ENCODE data around the gene HLA-DPA1. TPM values are rescaled to one million over a fixed set of nuclear protein-coding genes. Genes with fewer than 3 reads are reported as not detected.
A peak's percentile ranks its signal among the peaks of the same experiment; 100 is the strongest.
"Not testable (repeated sequence)": the region's sequence is repeated elsewhere in the genome, so short reads cannot be mapped to it uniquely, and the experiment has no call there.

HLA-DPA1 gene
- total RNA-seq, 2 donors from 2014 or later, result 141 to 148 TPM

DNA sequence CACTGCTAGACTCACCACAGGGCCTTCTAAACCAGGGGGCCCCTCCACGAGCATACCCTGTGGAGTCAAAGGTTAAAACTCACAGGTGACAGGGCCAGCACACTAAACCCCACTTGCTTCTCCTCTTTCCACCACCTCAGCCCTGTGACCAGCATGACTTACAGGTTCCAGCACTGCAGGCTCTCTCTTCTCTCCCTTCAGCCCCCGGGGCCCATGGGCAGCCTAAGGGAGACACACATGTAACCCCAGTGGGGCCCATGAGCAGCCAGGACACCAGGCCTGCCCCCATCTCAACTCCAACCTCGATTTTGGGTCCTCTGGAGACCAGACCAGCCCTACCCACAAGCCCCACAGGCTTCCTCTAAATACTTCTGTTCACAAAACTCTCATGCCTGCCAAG is 30.3 kb upstream of the HLA-DPA1 start:
- no peaks in the 10 kb centered on the region for H3K4me1 ChIP-seq (ENCODE audit: control insufficient read depth in 1 of 2, low read depth in 2 of 2)
- H3K9me3 ChIP-seq, result no peaks in the 10 kb centered on the region
- no peak overlapping the region for H3K27ac ChIP-seq
- TF ChIP-seq, protein P1, sequence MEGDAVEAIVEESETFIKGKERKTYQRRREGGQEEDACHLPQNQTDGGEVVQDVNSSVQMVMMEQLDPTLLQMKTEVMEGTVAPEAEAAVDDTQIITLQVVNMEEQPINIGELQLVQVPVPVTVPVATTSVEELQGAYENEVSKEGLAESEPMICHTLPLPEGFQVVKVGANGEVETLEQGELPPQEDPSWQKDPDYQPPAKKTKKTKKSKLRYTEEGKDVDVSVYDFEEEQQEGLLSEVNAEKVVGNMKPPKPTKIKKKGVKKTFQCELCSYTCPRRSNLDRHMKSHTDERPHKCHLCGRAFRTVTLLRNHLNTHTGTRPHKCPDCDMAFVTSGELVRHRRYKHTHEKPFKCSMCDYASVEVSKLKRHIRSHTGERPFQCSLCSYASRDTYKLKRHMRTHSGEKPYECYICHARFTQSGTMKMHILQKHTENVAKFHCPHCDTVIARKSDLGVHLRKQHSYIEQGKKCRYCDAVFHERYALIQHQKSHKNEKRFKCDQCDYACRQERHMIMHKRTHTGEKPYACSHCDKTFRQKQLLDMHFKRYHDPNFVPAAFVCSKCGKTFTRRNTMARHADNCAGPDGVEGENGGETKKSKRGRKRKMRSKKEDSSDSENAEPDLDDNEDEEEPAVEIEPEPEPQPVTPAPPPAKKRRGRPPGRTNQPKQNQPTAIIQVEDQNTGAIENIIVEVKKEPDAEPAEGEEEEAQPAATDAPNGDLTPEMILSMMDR (IDR thresholded peaks at IDR 0.05), result no peak
- ATAC-seq (ENCODE audit: insufficient number of reproducible peaks, low FRiP score, low read depth) (no peak), DNase-seq (ENCODE audit: low spot score) (no peak)
- H3K36me3 ChIP-seq, result no peaks in the 10 kb centered on the region
- H3K4me3 ChIP-seq, result no peak overlapping the region
- peaks cover 5% of the 10 kb centered on the region for H3K27me3 ChIP-seq (replicated peaks; ENCODE audit: insufficient read depth)

DNA sequence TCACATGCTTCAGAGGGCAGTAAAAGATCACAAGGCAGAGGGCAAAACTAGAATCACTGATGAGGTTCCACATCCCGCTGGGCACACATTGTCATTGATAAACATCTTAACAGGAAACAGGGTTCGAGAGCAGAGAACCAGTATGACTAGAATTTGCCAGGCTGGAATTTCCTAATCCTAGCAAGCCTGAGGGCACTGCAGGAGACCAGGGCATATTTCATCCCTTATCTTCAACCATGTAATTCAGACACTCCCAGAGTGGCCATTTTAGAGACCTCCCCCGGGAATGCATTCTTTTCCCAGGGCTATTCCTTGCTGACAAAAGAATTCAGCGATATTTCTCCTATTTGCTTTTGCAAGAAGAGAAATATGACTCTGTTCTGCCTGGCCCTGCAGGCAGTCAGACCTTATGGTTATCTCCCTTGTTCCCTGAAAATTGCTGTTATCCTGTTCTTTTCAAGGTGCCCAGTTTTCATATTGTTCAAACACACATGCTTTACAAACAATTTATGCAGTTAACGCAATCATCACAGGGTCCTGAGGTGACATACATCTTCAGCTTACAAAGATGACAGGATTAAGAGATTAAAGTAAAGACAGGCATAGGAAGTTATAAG is 27.8 kb upstream of the HLA-DPA1 start:
- H3K4me3 ChIP-seq; H3K9me3 ChIP-seq; DNase-seq (ENCODE audit: low spot score); ATAC-seq (ENCODE audit: insufficient number of reproducible peaks, low FRiP score, low read depth); H3K27me3 ChIP-seq (replicated peaks; ENCODE audit: insufficient read depth); H3K36me3 ChIP-seq; H3K4me1 ChIP-seq (ENCODE audit: control insufficient read depth in 1 of 2, low read depth in 2 of 2); H3K27ac ChIP-seq: not testable (repeated sequence)

DNA sequence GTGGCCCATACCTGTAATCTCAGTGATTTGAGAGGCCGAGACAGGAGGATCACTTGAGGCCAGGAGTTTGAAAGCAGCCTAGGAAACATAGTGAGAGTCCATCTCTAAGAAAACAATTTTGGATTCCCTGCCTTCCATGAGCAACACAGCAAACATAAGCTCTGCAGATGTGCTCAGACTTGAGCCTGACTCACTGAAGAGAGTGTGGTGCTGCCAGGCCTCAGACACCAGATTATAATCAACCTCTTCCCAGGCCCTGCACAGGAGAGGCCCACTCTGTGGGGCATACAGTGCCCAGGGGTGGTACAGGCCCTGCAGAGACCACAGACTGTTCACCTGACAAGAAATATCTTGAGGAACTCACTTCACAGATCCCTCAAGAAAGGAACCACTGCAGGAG is 22.2 kb upstream of the HLA-DPA1 start:
- H3K4me1 ChIP-seq (ENCODE audit: control insufficient read depth in 1 of 2, low read depth in 2 of 2), result no peaks in the 10 kb centered on the region
- no peak for ATAC-seq (ENCODE audit: insufficient number of reproducible peaks, low FRiP score, low read depth)
- TF ChIP-seq, protein P1 (IDR thresholded peaks at IDR 0.05), result no peak
- no peak overlapping the region for H3K27ac ChIP-seq
- H3K9me3 ChIP-seq, result no peaks in the 10 kb centered on the region
- H3K36me3 ChIP-seq, result no peaks in the 10 kb centered on the region
- H3K27me3 ChIP-seq (replicated peaks; ENCODE audit: insufficient read depth), result no peaks in the 10 kb centered on the region
- H3K4me3 ChIP-seq, result no peak overlapping the region
- no peak for DNase-seq (ENCODE audit: low spot score)

DNA sequence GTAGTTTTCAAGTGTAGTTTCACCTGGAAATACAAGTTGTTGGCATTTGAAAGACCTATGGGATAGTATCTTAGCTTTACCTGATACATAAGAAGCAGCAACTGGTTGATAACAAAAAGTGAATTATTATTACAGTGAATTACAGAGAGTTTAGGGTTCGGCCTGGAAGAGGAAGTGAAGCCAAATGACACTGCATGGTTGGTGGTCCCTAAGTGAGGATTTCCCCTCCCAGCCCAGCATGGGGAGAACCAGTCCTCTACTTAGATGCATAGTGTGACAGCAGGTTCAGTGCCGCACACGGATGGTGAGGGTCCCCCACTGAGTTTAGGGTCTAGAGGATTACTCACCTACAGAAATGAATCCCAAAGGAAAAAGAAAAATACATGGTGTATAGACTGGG is 20.4 kb upstream of the HLA-DPA1 start:
- Histone ChIP-seq H3K27me3 (replicated peaks; ENCODE audit: insufficient read depth) (no peaks in the 10 kb centered on the region), H3K9me3 (no peaks in the 10 kb centered on the region), H3K27ac (no peak overlapping the region), H3K4me1 (ENCODE audit: control insufficient read depth in 1 of 2, low read depth in 2 of 2) (no peaks in the 10 kb centered on the region), H3K36me3 (no peaks in the 10 kb centered on the region), H3K4me3 (no peak overlapping the region)
- TF ChIP-seq, protein P1 (IDR thresholded peaks at IDR 0.05), result no peak
- no peak for ATAC-seq (ENCODE audit: insufficient number of reproducible peaks, low FRiP score, low read depth)
- DNase-seq (ENCODE audit: low spot score), result no peak

DNA sequence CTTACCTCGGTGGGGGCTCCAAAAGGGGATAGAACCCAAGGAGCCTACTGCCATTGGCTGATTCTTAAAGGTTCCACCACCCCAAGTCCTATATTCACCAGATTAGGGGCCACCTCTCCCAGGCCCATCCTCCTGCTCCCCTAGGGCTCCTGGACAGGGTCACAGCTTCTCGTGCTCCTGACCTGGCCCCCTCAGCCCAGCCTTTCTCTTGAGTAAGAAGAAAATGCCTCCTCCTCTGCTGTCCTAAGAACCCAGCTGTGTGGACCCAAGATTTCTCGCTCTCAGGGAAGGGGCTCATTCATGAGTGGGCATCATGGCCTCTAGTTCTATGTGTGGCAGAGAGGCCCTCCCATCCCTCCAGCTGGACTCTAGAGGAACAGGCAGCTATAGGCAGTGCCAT is 18.9 kb upstream of the HLA-DPA1 start:
- ATAC-seq (ENCODE audit: insufficient number of reproducible peaks, low FRiP score, low read depth) (no peak), DNase-seq (ENCODE audit: low spot score) (no peak)
- TF ChIP-seq, protein P1 (IDR thresholded peaks at IDR 0.05), result no peak
- Histone ChIP-seq H3K27ac (no peak overlapping the region), H3K36me3 (no peaks in the 10 kb centered on the region), H3K9me3 (no peaks in the 10 kb centered on the region), H3K4me3 (no peak overlapping the region), H3K27me3 (replicated peaks; ENCODE audit: insufficient read depth) (no peaks in the 10 kb centered on the region), H3K4me1 (ENCODE audit: control insufficient read depth in 1 of 2, low read depth in 2 of 2) (no peaks in the 10 kb centered on the region)

DNA sequence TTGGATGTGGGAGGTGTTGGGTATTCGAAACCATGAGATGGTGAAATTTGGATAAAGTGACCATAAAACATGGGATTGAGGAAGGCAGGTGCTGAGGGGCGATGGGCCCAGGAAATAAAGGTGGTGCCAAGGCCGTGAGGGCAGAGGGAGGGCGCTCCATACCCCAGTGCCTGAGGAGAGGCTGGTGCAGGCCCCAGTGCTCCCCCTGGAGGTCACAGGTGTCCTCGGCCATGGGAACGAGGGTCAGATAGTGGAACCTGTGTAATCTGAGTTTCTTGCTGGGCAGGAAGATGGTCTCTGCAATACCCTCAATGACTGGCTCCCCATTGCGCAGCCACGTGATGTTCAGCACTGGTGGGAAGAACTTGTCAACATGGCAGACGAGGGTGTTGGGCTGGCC is 18.5 kb upstream of the HLA-DPA1 start:
- Histone ChIP-seq H3K27ac (no peak overlapping the region), H3K27me3 (replicated peaks; ENCODE audit: insufficient read depth) (no peaks in the 10 kb centered on the region), H3K4me1 (ENCODE audit: control insufficient read depth in 1 of 2, low read depth in 2 of 2) (no peaks in the 10 kb centered on the region), H3K9me3 (no peaks in the 10 kb centered on the region), H3K4me3 (no peak overlapping the region), H3K36me3 (no peaks in the 10 kb centered on the region)
- TF ChIP-seq, protein P1 (IDR thresholded peaks at IDR 0.05), result peak; percentile 28
- no peak for ATAC-seq (ENCODE audit: insufficient number of reproducible peaks, low FRiP score, low read depth)
- DNase-seq (ENCODE audit: low spot score), result no peak
